Smooth muscle cell (in vitro differentiated cells): ENCODE data around the gene SDK2. TPM values are rescaled to one million over a fixed set of nuclear protein-coding genes. Genes with fewer than 3 reads are reported as not detected.

Source experiments
- DNase-seq: peaks from one replicate; lab custom pipeline; 2025; ENCODE audit not compliant: unreplicated experiment; lab: John Stamatoyannopoulos, UW
- H2AFZ ChIP-seq: fragments of 200-600 bp; sonication (generic); 2 replicates; pipeline ENCODE4 v1.6.0; 2016; ENCODE audit warnings: antibody characterized with exemption, low read depth, mild to moderate bottlenecking
- H3F3A ChIP-seq: fragments of 200-600 bp; sonication (generic); 2 replicates; pipeline ENCODE4 v1.6.0; 2017; ENCODE audit warnings: antibody characterized with exemption, low read depth
- H3K27ac ChIP-seq: fragments of 200-600 bp; sonication (generic); 2 replicates; pipeline ENCODE4 v1.5.1; 2016; ENCODE audit warnings: low read depth, mild to moderate bottlenecking
- H3K27me3 ChIP-seq: fragments of 200-600 bp; sonication (generic); 2 replicates; pipeline ENCODE4 v1.6.1; 2016; ENCODE audit warnings: low read depth, mild to moderate bottlenecking
- H3K36me3 ChIP-seq: fragments of 200-600 bp; sonication (generic); 2 replicates; pipeline ENCODE4 v1.5.1; 2016; ENCODE audit warnings: low read depth
- H3K4me1 ChIP-seq: fragments of 200-600 bp; sonication (generic); 2 replicates; pipeline ENCODE4 v1.5.1; 2016; ENCODE audit warnings: low read depth
- H3K4me2 ChIP-seq: fragments of 200-600 bp; sonication (generic); 2 replicates; pipeline ENCODE4 v1.6.0; 2016; ENCODE audit warnings: mild to moderate bottlenecking
- H3K4me3 ChIP-seq: fragments of 200-600 bp; sonication (generic); 2 replicates; pipeline ENCODE4 v1.5.1; 2016; ENCODE audit warnings: mild to moderate bottlenecking
- H3K79me2 ChIP-seq: fragments of 200-600 bp; sonication (generic); 2 replicates; pipeline ENCODE4 v1.6.0; 2016; ENCODE audit warnings: low read depth, mild to moderate bottlenecking
- H3K9ac ChIP-seq: fragments of 200-600 bp; sonication (generic); 2 replicates; pipeline ENCODE4 v1.6.0; 2016; ENCODE audit warnings: low read depth
- H3K9me3 ChIP-seq: fragments of 200-600 bp; sonication (generic); replicated peaks from 2 replicates; pipeline ENCODE4 v1.5.1; 2016; ENCODE audit warnings: low read depth
- H4K20me1 ChIP-seq: fragments of 200-600 bp; sonication (generic); 2 replicates; pipeline ENCODE4 v1.6.0; 2016; ENCODE audit warnings: low read depth
- CTCF ChIP-seq: fragments of 200-600 bp; sonication (generic); IDR thresholded peaks from 2 replicates; pipeline ENCODE4 v1.5.1; 2017; ENCODE audit warnings: borderline replicate concordance, mild to moderate bottlenecking, antibody characterized with exemption; ENCODE audit not compliant: insufficient read depth, poor library complexity, severe bottlenecking
- WGBS: methylation state at CpG from one replicate; pipeline ENCODE4 v1.1.7; 2016; ENCODE audit warnings: low lambda C conversion rate; 5-methylcytosine and 5-hydroxymethylcytosine counted together
- polyA plus RNA-seq: library from polyadenylated mRNA; unstranded; fragments of >200 nt; fragmentation: Nextera tagmentation; extraction: Ambion mirVana; gene quantifications from 2 replicates; pipeline ENCODE4 v1.2.1, GENCODE V29; 2016
- total RNA-seq: library from RNA; depleted of rRNA; stranded (reverse); fragments of >200 nt; gene quantifications from 2 replicates; pipeline ENCODE4 v1.2.3, GENCODE V29; 2014

SDK2 gene
- total and polyA plus RNA-seq, 2 experiments from 2014 or later = 4.6 to 6.5 TPM

DNA sequence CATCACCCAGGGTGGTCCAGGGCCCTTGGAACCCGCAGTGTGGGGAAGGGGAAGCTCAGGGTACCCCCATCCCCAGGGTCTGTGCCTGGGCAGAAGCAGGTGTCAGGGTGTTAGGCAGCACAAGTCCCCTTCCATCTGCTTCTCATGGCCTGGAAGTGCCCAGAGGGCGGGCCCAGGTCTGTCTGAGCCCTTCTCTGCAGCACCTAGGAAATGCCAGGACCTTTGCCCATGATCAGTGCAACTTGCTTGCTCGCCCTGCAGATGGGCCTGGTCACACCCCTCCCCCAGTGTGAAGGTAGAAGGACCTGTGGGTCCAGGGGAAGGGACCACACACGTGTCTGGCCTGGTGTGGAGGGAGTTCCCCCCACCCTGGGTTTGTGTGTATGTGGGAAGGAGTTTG, 174.9 kb downstream of the SDK2 start:
- peaks cover 6% of the 10 kb centered on the region for H3K4me1 ChIP-seq
- H3K4me3 ChIP-seq = no peak overlapping the region
- no peak overlapping the region for H3K27ac ChIP-seq
- no peak for TF ChIP-seq CTCF
- H3F3A ChIP-seq = no peaks in the 10 kb centered on the region
- no peaks in the 10 kb centered on the region for H4K20me1 ChIP-seq
- H2AFZ ChIP-seq = no peak overlapping the region
- H3K9ac ChIP-seq = no peak overlapping the region
- 96% methylated on average over 4 of the region's 4 CpGs for WGBS
- no peaks in the 10 kb centered on the region for H3K79me2 ChIP-seq
- DNase-seq = no peak
- H3K36me3 ChIP-seq = no peaks in the 10 kb centered on the region
- no peak overlapping the region for H3K4me2 ChIP-seq
- H3K9me3 ChIP-seq = no peaks in the 10 kb centered on the region
- no peaks in the 10 kb centered on the region for H3K27me3 ChIP-seq

DNA sequence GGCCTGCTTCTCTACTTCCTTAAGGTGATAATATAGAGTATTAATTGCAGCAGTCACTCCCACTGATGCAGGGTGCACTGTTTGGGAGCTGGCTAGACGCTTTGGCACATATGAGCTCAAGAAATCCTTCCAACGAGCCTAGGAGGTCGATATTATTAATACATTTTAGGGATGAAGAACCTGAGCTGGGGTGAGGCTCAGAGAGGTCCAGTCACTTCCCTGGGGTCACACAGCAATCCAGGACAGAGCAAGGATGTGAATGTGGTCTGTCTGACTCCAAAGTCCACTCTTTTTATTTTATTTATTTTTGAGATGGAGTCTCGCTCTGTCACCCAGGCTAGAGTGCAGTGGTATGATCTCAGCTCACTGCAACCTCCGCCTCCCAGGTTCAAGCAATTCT, 176.0 kb downstream of the SDK2 start:
- no peaks in the 10 kb centered on the region for H3K79me2 ChIP-seq
- WGBS = 92% methylated on average over 5 of the region's 5 CpGs
- no peak for DNase-seq

DNA sequence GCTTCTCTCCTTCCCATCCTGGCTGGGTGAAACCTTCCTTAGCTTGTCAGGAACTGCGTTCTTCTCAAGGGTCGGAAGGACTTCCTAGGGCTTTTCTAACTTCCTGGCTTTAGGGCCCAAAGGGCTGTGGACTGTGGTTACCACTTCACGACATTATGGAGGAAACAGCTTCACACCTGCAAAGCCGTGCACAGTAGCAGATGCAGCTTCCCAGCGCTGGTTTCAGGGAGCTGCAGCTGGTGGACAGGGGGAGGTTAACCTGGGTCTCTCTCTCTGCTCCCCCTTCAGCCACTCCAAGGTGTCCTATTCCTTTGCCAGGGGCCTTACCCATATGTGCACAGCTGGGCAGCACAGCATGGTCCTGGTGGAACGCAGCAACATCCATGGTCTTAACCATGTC, 176.6 kb downstream of the SDK2 start:
- no peak for TF ChIP-seq CTCF
- Histone ChIP-seq H3K79me2 (no peaks in the 10 kb centered on the region), H4K20me1 (no peaks in the 10 kb centered on the region)

More for the DNA sequence above, 176.0 kb downstream of the SDK2 start:
- no peak for TF ChIP-seq CTCF
- no peak overlapping the region for H3K4me2 ChIP-seq
- H4K20me1 ChIP-seq = no peaks in the 10 kb centered on the region
- H3K27me3 ChIP-seq = no peaks in the 10 kb centered on the region
- H3K4me3 ChIP-seq = no peak overlapping the region
- H3F3A ChIP-seq = no peaks in the 10 kb centered on the region
- no peak overlapping the region for H3K9ac ChIP-seq
- no peak overlapping the region for H2AFZ ChIP-seq
- H3K36me3 ChIP-seq = no peaks in the 10 kb centered on the region
- no peak overlapping the region for H3K27ac ChIP-seq
- no peaks in the 10 kb centered on the region for H3K9me3 ChIP-seq
- no peaks in the 10 kb centered on the region for H3K4me1 ChIP-seq

GRCh38 chr17:73466704-73467433, 177.4 kb downstream of the SDK2 start:
- Histone ChIP-seq H3F3A (no peaks in the 10 kb centered on the region), H3K79me2 (no peaks in the 10 kb centered on the region), H3K9me3 (no peaks in the 10 kb centered on the region), H4K20me1 (no peaks in the 10 kb centered on the region), H3K4me1 (no peaks in the 10 kb centered on the region), H3K4me3 (no peak overlapping the region), H2AFZ (no peak overlapping the region), H3K4me2 (no peak overlapping the region), H3K27ac (no peak overlapping the region), H3K27me3 (no peaks in the 10 kb centered on the region), H3K36me3 (no peaks in the 10 kb centered on the region), H3K9ac (no peak overlapping the region)
- WGBS = 92% methylated on average over 15 of the region's 15 CpGs
- no peak for DNase-seq
- no peak for TF ChIP-seq CTCF

More for the DNA sequence above, 176.6 kb downstream of the SDK2 start:
- H3K4me2 ChIP-seq = no peak overlapping the region
- no peaks in the 10 kb centered on the region for H3K9me3 ChIP-seq
- 97% methylated on average over 6 of the region's 6 CpGs for WGBS
- no peaks in the 10 kb centered on the region for H3F3A ChIP-seq
- no peak overlapping the region for H2AFZ ChIP-seq
- no peak overlapping the region for H3K4me3 ChIP-seq
- H3K27me3 ChIP-seq = no peaks in the 10 kb centered on the region
- no peaks in the 10 kb centered on the region for H3K4me1 ChIP-seq
- H3K27ac ChIP-seq = no peak overlapping the region
- no peak overlapping the region for H3K9ac ChIP-seq
- H3K36me3 ChIP-seq = no peaks in the 10 kb centered on the region
- DNase-seq = no peak
